ENCODE results near the gene MKX. TPM values are rescaled to one million over a fixed set of nuclear protein-coding genes. Genes with fewer than 3 reads are reported as not detected.
A peak's percentile ranks its signal among the peaks of the same experiment; 100 is the strongest.

Gene MKX
- total RNA-seq, 1 donor from 2014 or later, result 2.2 TPM

GRCh38 chr10:27742195-27743011 lies 3.2 kb downstream of the MKX start:
- no peaks in the 10 kb centered on the region for H3K36me3 ChIP-seq
- no peaks in the 10 kb centered on the region for H3K27me3 ChIP-seq
- TF ChIP-seq POLR2A (IDR thresholded peaks at IDR 0.05), result no peak
- peak in 1 of 2 donors; percentile 45 for TF ChIP-seq POLR2AphosphoS5 (IDR thresholded peaks at IDR 0.05; ENCODE audit: insufficient read depth in 1 of 2, low read depth in 1 of 2)
- peak; percentile 63 to 85 (median 69) for TF ChIP-seq CTCF (IDR thresholded peaks at IDR 0.05)
- peaks cover 57% of the 10 kb centered on the region for H3K4me1 ChIP-seq
- H3K27ac ChIP-seq, result peak overlapping the region; percentile 76
- H3K9me3 ChIP-seq, result no peaks in the 10 kb centered on the region
- peak overlapping the region; percentile 58 to 70 for H3K4me3 ChIP-seq
- no peak for DNase-seq (ENCODE audit: extremely low spot score in 2 of 2)
- intact Hi-C loops (cut with DNase I), result loop anchor here (5.0 to 10.0 kb wide), 2 partner anchors 435 to 502 kb away; no protein-coding TSS in a partner anchor

GRCh38 chr10:27741173-27742091 lies 4.2 kb downstream of the MKX start:
- Histone ChIP-seq H3K4me1 (peaks cover 52% of the 10 kb centered on the region), H3K4me3 (peak overlapping the region; percentile 58 to 70), H3K27me3 (no peaks in the 10 kb centered on the region), H3K36me3 (no peaks in the 10 kb centered on the region), H3K27ac (no peak overlapping the region), H3K9me3 (no peaks in the 10 kb centered on the region)
- no peak for TF ChIP-seq POLR2AphosphoS5 (IDR thresholded peaks at IDR 0.05; ENCODE audit: insufficient read depth in 1 of 2, low read depth in 1 of 2)
- no peak for TF ChIP-seq POLR2A (IDR thresholded peaks at IDR 0.05)
- TF ChIP-seq CTCF (IDR thresholded peaks at IDR 0.05), result no peak
- intact Hi-C loops (cut with DNase I), result loop anchor here (5.0 to 10.0 kb wide), 2 partner anchors 436 to 503 kb away; no protein-coding TSS in a partner anchor
- DNase-seq (ENCODE audit: extremely low spot score in 2 of 2), result no peak

DNA sequence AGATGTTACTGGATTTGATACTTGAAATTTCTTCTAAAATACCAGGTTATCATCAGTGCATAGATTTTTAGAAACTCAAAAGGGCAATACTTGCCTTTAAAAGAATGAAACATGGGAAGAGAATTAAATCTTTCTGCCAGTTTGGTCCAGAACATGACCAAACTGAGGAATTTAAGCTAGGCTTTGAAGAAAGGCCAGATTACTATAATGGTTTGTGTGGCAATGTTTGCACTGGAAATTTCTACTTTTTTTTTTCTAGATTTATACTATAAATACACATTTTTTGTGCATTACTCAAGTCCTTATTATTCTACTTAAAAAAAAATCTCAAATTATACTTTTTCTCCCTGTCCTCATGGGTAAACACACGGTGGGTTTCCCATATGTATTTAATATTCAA lies 9.2 kb downstream of the MKX start:
- Histone ChIP-seq H3K36me3 (no peaks in the 10 kb centered on the region), H3K4me3 (no peak overlapping the region), H3K27ac (no peak overlapping the region), H3K27me3 (no peaks in the 10 kb centered on the region), H3K4me1 (peaks cover 5% of the 10 kb centered on the region), H3K9me3 (no peaks in the 10 kb centered on the region)
- TF ChIP-seq POLR2AphosphoS5 (IDR thresholded peaks at IDR 0.05; ENCODE audit: insufficient read depth in 1 of 2, low read depth in 1 of 2) (no peak), POLR2A (IDR thresholded peaks at IDR 0.05) (no peak), CTCF (IDR thresholded peaks at IDR 0.05) (no peak)
- DNase-seq (ENCODE audit: extremely low spot score in 2 of 2), result no peak
- intact Hi-C loops (cut with DNase I), result no loop called here

GRCh38 chr10:27730041-27730440 lies 15.6 kb downstream of the MKX start:
- H3K4me1 ChIP-seq, result no peaks in the 10 kb centered on the region
- DNase-seq (ENCODE audit: extremely low spot score in 2 of 2), result no peak
- H3K36me3 ChIP-seq, result no peaks in the 10 kb centered on the region
- TF ChIP-seq POLR2AphosphoS5 (IDR thresholded peaks at IDR 0.05; ENCODE audit: insufficient read depth in 1 of 2, low read depth in 1 of 2) (no peak), POLR2A (IDR thresholded peaks at IDR 0.05) (no peak), CTCF (IDR thresholded peaks at IDR 0.05) (no peak)
- intact Hi-C loops (cut with DNase I), result no loop called here
- no peak overlapping the region for H3K4me3 ChIP-seq
- H3K27ac ChIP-seq, result no peak overlapping the region
- H3K27me3 ChIP-seq, result no peaks in the 10 kb centered on the region
- H3K9me3 ChIP-seq, result no peaks in the 10 kb centered on the region
